GM12878 (cell line): ENCODE measurements around the gene PRSS2. TPM values are rescaled to one million over a fixed set of nuclear protein-coding genes. Genes with fewer than 3 reads are reported as not detected.

Experiments
- BACH1 ChIP-seq: fragments of 450-650 bp; IDR thresholded peaks from 2 replicates; pipeline ENCODE4 v1.6.1; 2017; ENCODE audit warnings: mild to moderate bottlenecking, borderline replicate concordance
- BCLAF1 ChIP-seq: fragments of 450-650 bp; IDR thresholded peaks from 2 replicates; pipeline ENCODE4 v1.6.1; 2017; ENCODE audit warnings: antibody characterized with exemption, mild to moderate bottlenecking, moderate library complexity
- BMI1 ChIP-seq: fragments of 450-650 bp; IDR thresholded peaks from 2 replicates; pipeline ENCODE4 v1.6.1; 2016; ENCODE audit warnings: mild to moderate bottlenecking, moderate library complexity, borderline replicate concordance
- CBX5 ChIP-seq: sonication (generic); IDR thresholded peaks from 2 replicates; pipeline ENCODE4 v1.6.1; 2016; ENCODE audit warnings: low read depth, moderate library complexity, mild to moderate bottlenecking, inconsistent platforms
- CEBPB ChIP-seq, 2 experiments: fragments of 150-350 bp in 1 of 2; IDR thresholded peaks; 2 replicates each; pipeline ENCODE4 v1.6.1; 2012 to 2014; ENCODE audit warnings: low read depth in 2 of 2, low read length in 2 of 2, borderline replicate concordance in 1 of 2, inconsistent platforms in 1 of 2
- CHD2 ChIP-seq: IDR thresholded peaks from 2 replicates; pipeline ENCODE4 v1.6.1; 2011; ENCODE audit warnings: low read depth, low read length, improper control_type of control experiment, borderline replicate concordance
- DPF2 ChIP-seq: fragments of 450-650 bp; IDR thresholded peaks from 2 replicates; pipeline ENCODE4 v1.6.1; 2017; ENCODE audit warnings: mild to moderate bottlenecking
- IRF3 ChIP-seq: fragments of 450-650 bp; IDR thresholded peaks from 2 replicates; pipeline ENCODE4 v1.6.1; 2014; ENCODE audit warnings: mild to moderate bottlenecking
- KLF5 ChIP-seq: fragments of 450-650 bp; IDR thresholded peaks from 2 replicates; pipeline ENCODE4 v1.6.1; 2014; ENCODE audit warnings: mild to moderate bottlenecking; ENCODE audit not compliant: partially characterized antibody
- NRF1 ChIP-seq: conservative IDR thresholded peaks from 2 replicates; pipeline ENCODE4 v1.6.1; 2011; ENCODE audit warnings: mild to moderate bottlenecking, low read depth, low read length, improper control_type of control experiment
- PML ChIP-seq: IDR thresholded peaks from 2 replicates; pipeline ENCODE4 v1.6.1; 2012; ENCODE audit warnings: low read length, inconsistent platforms
- POLR2A ChIP-seq: IDR thresholded peaks from 2 replicates; pipeline ENCODE4 v1.6.1; 2011; ENCODE audit warnings: low read depth, mild to moderate bottlenecking, low read length
- RAD51 ChIP-seq: fragments of 450-650 bp; IDR thresholded peaks from 2 replicates; pipeline ENCODE4 v1.6.1; 2016; ENCODE audit warnings: moderate library complexity, mild to moderate bottlenecking, inconsistent platforms
- RB1 ChIP-seq: fragments of 450-650 bp; formaldehyde crosslinking; IDR thresholded peaks from 2 replicates; pipeline ENCODE4 v1.6.1; 2017; ENCODE audit warnings: mild to moderate bottlenecking, borderline replicate concordance
- RBBP5 ChIP-seq: fragments of 200-600 bp; sonication (generic); conservative IDR thresholded peaks from 2 replicates; pipeline ENCODE4 v1.6.1; 2016
- SPI1 ChIP-seq: IDR thresholded peaks from 2 replicates; pipeline ENCODE4 v1.6.1; 2011; ENCODE audit warnings: low read depth, mild to moderate bottlenecking, low read length, moderate library complexity, borderline replicate concordance; ENCODE audit not compliant: insufficient read depth
- SREBF1 ChIP-seq: IDR thresholded peaks from 2 replicates; pipeline ENCODE4 v1.6.1; 2012; ENCODE audit warnings: mild to moderate bottlenecking, low read length
- SRF ChIP-seq, 2 experiments: IDR thresholded peaks; 2 replicates each; pipeline ENCODE4 v1.6.1; 2011; ENCODE audit warnings: low read depth in 2 of 2, low read length in 2 of 2, mild to moderate bottlenecking in 1 of 2, moderate library complexity in 1 of 2
- STAT3 ChIP-seq: IDR thresholded peaks from 2 replicates; pipeline ENCODE4 v1.6.1; 2011; ENCODE audit warnings: low read depth, low read length, improper control_type of control experiment
- SUPT20H ChIP-seq: IDR thresholded peaks from 2 replicates; pipeline ENCODE4 v1.6.1; 2011; ENCODE audit warnings: low read depth, mild to moderate bottlenecking, low read length, moderate library complexity, borderline replicate concordance; ENCODE audit not compliant: control insufficient read depth
- TARDBP ChIP-seq: IDR thresholded peaks from 2 replicates; pipeline ENCODE4 v1.6.1; 2016; ENCODE audit warnings: borderline replicate concordance
- YY1 ChIP-seq: IDR thresholded peaks from 2 replicates; pipeline ENCODE4 v1.6.1; 2011; ENCODE audit warnings: low read depth, mild to moderate bottlenecking, low read length
- ZBED1 ChIP-seq: IDR thresholded peaks from 2 replicates; pipeline ENCODE4 v1.6.1; 2016; ENCODE audit warnings: borderline replicate concordance
- ZNF384 ChIP-seq: IDR thresholded peaks from 2 replicates; pipeline ENCODE4 v1.6.1; 2012; ENCODE audit warnings: low read depth, mild to moderate bottlenecking, low read length, improper control_type of control experiment, borderline replicate concordance
- ZSCAN29 ChIP-seq: fragments of 450-650 bp; IDR thresholded peaks from 2 replicates; pipeline ENCODE4 v1.6.1; 2017; ENCODE audit warnings: mild to moderate bottlenecking, moderate library complexity
- polyA plus RNA-seq, 11 experiments: library from polyadenylated mRNA; depleted of rRNA in 4 of 11; unstranded in 6 of 11; stranded (reverse) in 5 of 11; fragments of >200 nt; fragmentation: Nextera tagmentation in 4 of 11; fragmentation: Illumina TruSeq in 1 of 11; extraction: Ambion mirVana in 4 of 11; extraction: Trizol in 1 of 11; gene quantifications; 1 replicate in 1 of 11; 2 replicates in 10 of 11; pipeline versions ENCODE4 v1.2.1 to v1.2.3, GENCODE V29; 2011 to 2016; ENCODE audit warnings: inconsistent platforms in 2 of 11, missing spikeins in 2 of 11, low read depth in 1 of 11
- total RNA-seq, 4 experiments: library from RNA; depleted of rRNA in 3 of 4; stranded (reverse); fragments of >200 nt in 3 of 4; fragmentation: Illumina TruSeq in 1 of 4; extraction: Trizol in 1 of 4; gene quantifications; 2 replicates each; pipeline versions ENCODE4 v1.2.1 to v1.2.3, GENCODE V29; 2013 to 2021
- TF ChIP-seq, protein P1 (sequence below): IDR thresholded peaks from 2 replicates; pipeline ENCODE4 v1.6.1; 2011; ENCODE audit warnings: mild to moderate bottlenecking, low read depth, low read length, moderate library complexity; ENCODE audit not compliant: insufficient replicate concordance
- TF ChIP-seq, protein P2 (sequence below): IDR thresholded peaks from 2 replicates; pipeline ENCODE4 v1.6.1; 2012; ENCODE audit warnings: low read depth, low read length, improper control_type of control experiment

The PRSS2 gene
- total and polyA plus RNA-seq, 10 of the 15 experiments (the other 5 are each of a cell fraction or from before 2014, with no cell fraction given): 0.21 to 28.8 (median 0.41) TPM; not detected in 7

GRCh38 chr7:142804728-142805207, 34.0 kb downstream of the PRSS2 start (continued):
- TF ChIP-seq BACH1: 0 out of 2 replicates have a peak, but pooled peaks have one; percentile 8
- TF ChIP-seq, protein P1, sequence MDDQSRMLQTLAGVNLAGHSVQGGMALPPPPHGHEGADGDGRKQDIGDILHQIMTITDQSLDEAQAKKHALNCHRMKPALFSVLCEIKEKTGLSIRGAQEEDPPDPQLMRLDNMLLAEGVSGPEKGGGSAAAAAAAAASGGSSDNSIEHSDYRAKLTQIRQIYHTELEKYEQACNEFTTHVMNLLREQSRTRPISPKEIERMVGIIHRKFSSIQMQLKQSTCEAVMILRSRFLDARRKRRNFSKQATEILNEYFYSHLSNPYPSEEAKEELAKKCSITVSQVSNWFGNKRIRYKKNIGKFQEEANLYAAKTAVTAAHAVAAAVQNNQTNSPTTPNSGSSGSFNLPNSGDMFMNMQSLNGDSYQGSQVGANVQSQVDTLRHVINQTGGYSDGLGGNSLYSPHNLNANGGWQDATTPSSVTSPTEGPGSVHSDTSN: no peak
- TF ChIP-seq ZSCAN29: no peak
- TF ChIP-seq RB1: no peak
- TF ChIP-seq DPF2: peak; percentile 45; the same call in 1 of the 2 replicates
- no peak for TF ChIP-seq IRF3
- no peak for TF ChIP-seq STAT3
- no peak for TF ChIP-seq SREBF1
- no peak for TF ChIP-seq SUPT20H
- TF ChIP-seq CEBPB (IDR thresholded peaks at IDR 0.05; ENCODE audit: borderline replicate concordance in 1 of 2, low read depth in 2 of 2, low read length in 2 of 2): no peak
- no peak for TF ChIP-seq BMI1
- no peak for TF ChIP-seq CHD2
- TF ChIP-seq BCLAF1: no peak
- TF ChIP-seq PML: no peak
- no peak for TF ChIP-seq RAD51
- TF ChIP-seq ZBED1: no peak
- TF ChIP-seq YY1: no peak
- peak; percentile 46; the same call in 1 of the 2 replicates for TF ChIP-seq CBX5
- TF ChIP-seq KLF5: no peak
- TF ChIP-seq RBBP5: no peak
- peak; percentile 40; the same call in 1 of the 2 replicates for TF ChIP-seq POLR2A
- TF ChIP-seq SRF (IDR thresholded peaks at IDR 0.05; ENCODE audit: low read depth in 2 of 2, low read length in 2 of 2): no peak
- no peak for TF ChIP-seq TARDBP
- TF ChIP-seq, protein P2, sequence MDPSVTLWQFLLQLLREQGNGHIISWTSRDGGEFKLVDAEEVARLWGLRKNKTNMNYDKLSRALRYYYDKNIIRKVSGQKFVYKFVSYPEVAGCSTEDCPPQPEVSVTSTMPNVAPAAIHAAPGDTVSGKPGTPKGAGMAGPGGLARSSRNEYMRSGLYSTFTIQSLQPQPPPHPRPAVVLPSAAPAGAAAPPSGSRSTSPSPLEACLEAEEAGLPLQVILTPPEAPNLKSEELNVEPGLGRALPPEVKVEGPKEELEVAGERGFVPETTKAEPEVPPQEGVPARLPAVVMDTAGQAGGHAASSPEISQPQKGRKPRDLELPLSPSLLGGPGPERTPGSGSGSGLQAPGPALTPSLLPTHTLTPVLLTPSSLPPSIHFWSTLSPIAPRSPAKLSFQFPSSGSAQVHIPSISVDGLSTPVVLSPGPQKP: no peak
- TF ChIP-seq NRF1: no peak
- TF ChIP-seq SPI1: no peak
- no peak for TF ChIP-seq ZNF384
